H9 (cell line): ENCODE measurements around the gene TNPO1. TPM values are rescaled to one million over a fixed set of nuclear protein-coding genes. Genes with fewer than 3 reads are reported as not detected.
A peak's percentile ranks its signal among the peaks of the same experiment; 100 is the strongest.

Experiments used
- DNase-seq: peaks from one replicate; pipeline ENCODE4 v3.0.0-alpha.2; 2017
- H2AFZ ChIP-seq: one replicate; pipeline ENCODE4 v1.6.1; 2013; ENCODE audit warnings: mild to moderate bottlenecking, low read length, control low read depth, moderate library complexity
- H2AK5ac ChIP-seq: 2 replicates; pipeline ENCODE4 v1.6.1; 2013; ENCODE audit warnings: low read length, control low read depth, mixed read lengths; ENCODE audit not compliant: insufficient read length
- H2BK120ac ChIP-seq: one replicate; pipeline ENCODE4 v1.6.1; 2013; ENCODE audit warnings: low read depth, mild to moderate bottlenecking, low read length, control low read depth, inconsistent platforms; ENCODE audit not compliant: poor library complexity, severe bottlenecking
- H2BK12ac ChIP-seq: 2 replicates; pipeline ENCODE4 v1.6.1; 2013; ENCODE audit warnings: low read length, control low read depth, mixed read lengths, low read depth; ENCODE audit not compliant: insufficient read length
- H2BK15ac ChIP-seq: 2 replicates; pipeline ENCODE4 v1.6.1; 2013; ENCODE audit warnings: low read depth, low read length, control low read depth
- H2BK20ac ChIP-seq: one replicate; pipeline ENCODE4 v1.6.1; 2013; ENCODE audit warnings: low read depth, mild to moderate bottlenecking, low read length, control low read depth, inconsistent platforms; ENCODE audit not compliant: poor library complexity, severe bottlenecking
- H2BK5ac ChIP-seq: 2 replicates; pipeline ENCODE4 v1.6.1; 2013; ENCODE audit warnings: low read length, control low read depth, mixed read lengths; ENCODE audit not compliant: insufficient read length
- H3K14ac ChIP-seq: 2 replicates; pipeline ENCODE4 v1.6.1; 2013; ENCODE audit warnings: low read length, control low read depth; ENCODE audit not compliant: insufficient read depth
- H3K18ac ChIP-seq: 2 replicates; pipeline ENCODE4 v1.6.1; 2013; ENCODE audit warnings: low read depth, mild to moderate bottlenecking, mixed read lengths, low read length, control low read depth; ENCODE audit not compliant: insufficient read length
- H3K23ac ChIP-seq: 2 replicates; pipeline ENCODE4 v1.6.1; 2013; ENCODE audit warnings: low read length, control low read depth, mixed read lengths, low read depth; ENCODE audit not compliant: insufficient read length
- H3K23me2 ChIP-seq: 2 replicates; pipeline ENCODE4 v1.6.1; 2013; ENCODE audit warnings: low read depth, mild to moderate bottlenecking, mixed read lengths, low read length, control low read depth; ENCODE audit not compliant: insufficient read length, poor library complexity, severe bottlenecking
- H3K27ac ChIP-seq: 2 replicates; pipeline ENCODE4 v1.5.1; 2013; ENCODE audit warnings: low read length, control low read depth, mixed read lengths, low read depth; ENCODE audit not compliant: insufficient read length
- H3K27me3 ChIP-seq: 2 replicates; pipeline ENCODE4 v1.6.1; 2013; ENCODE audit warnings: low read length, control low read depth, inconsistent platforms; ENCODE audit not compliant: insufficient read depth
- H3K4ac ChIP-seq: 2 replicates; pipeline ENCODE4 v1.6.1; 2013; ENCODE audit warnings: low read depth, mild to moderate bottlenecking, control low read depth, inconsistent platforms, low read length, moderate library complexity
- H3K4me1 ChIP-seq: 2 replicates; pipeline ENCODE4 v1.6.1; 2013; ENCODE audit warnings: low read length, control low read depth, inconsistent platforms; ENCODE audit not compliant: insufficient read depth
- H3K4me2 ChIP-seq: 2 replicates; pipeline ENCODE4 v1.6.1; 2013; ENCODE audit warnings: low read length, control low read depth, mixed read lengths; ENCODE audit not compliant: insufficient read length, insufficient read depth
- H3K56ac ChIP-seq: 2 replicates; pipeline ENCODE4 v1.6.1; 2013; ENCODE audit warnings: low read depth, mild to moderate bottlenecking, mixed read lengths, low read length, control low read depth; ENCODE audit not compliant: insufficient read length
- H3K79me1 ChIP-seq: 2 replicates; pipeline ENCODE4 v1.6.1; 2013; ENCODE audit warnings: low read depth, mild to moderate bottlenecking, moderate library complexity, low read length, control low read depth, inconsistent platforms; ENCODE audit not compliant: insufficient read depth, poor library complexity, severe bottlenecking
- H3K79me2 ChIP-seq: 2 replicates; pipeline ENCODE4 v1.6.1; 2013; ENCODE audit warnings: low read length, control low read depth, inconsistent platforms; ENCODE audit not compliant: insufficient read depth
- H3K9ac ChIP-seq: 2 replicates; pipeline ENCODE4 v1.6.1; 2013; ENCODE audit warnings: low read length, control low read depth, mixed read lengths; ENCODE audit not compliant: insufficient read length; ENCODE audit errors: extremely low read depth
- H3K9me3 ChIP-seq: one replicate; pipeline ENCODE4 v1.6.1; 2013; ENCODE audit warnings: low read depth, low read length, inconsistent platforms; ENCODE audit not compliant: control insufficient read depth
- H3T11ph ChIP-seq: one replicate; pipeline ENCODE4 v1.6.1; 2013; ENCODE audit warnings: mild to moderate bottlenecking, low read length, control low read depth, inconsistent platforms
- H4K20me1 ChIP-seq: one replicate; pipeline ENCODE4 v1.6.1; 2013; ENCODE audit not compliant: control insufficient read depth, insufficient read length, insufficient read depth
- H4K5ac ChIP-seq: 2 replicates; pipeline ENCODE4 v1.6.1; 2013; ENCODE audit warnings: low read depth, mild to moderate bottlenecking, mixed read lengths, low read length, control low read depth; ENCODE audit not compliant: insufficient read length
- H4K8ac ChIP-seq: replicated peaks from 2 replicates; pipeline ENCODE4 v1.6.1; 2013; ENCODE audit warnings: low read length, control low read depth, mixed read lengths, low read depth; ENCODE audit not compliant: insufficient read length
- H4K91ac ChIP-seq: 2 replicates; pipeline ENCODE4 v1.6.1; 2013; ENCODE audit warnings: low read depth, mild to moderate bottlenecking, moderate library complexity, mixed read lengths, low read length, control low read depth; ENCODE audit not compliant: insufficient read length
- H3K27ac Mint-ChIP-seq, 3 experiments: 2 replicates in 2 of 3; 3 replicates in 1 of 3; pipeline ENCODE4 v1.8.0; 2020 to 2021; ENCODE audit warnings: mixed read lengths in 3 of 3, mild to moderate bottlenecking in 1 of 3, moderate library complexity in 1 of 3
- H3K27me3 Mint-ChIP-seq: 2 replicates; pipeline ENCODE4 v1.8.0; 2021; ENCODE audit warnings: low read depth, mild to moderate bottlenecking, moderate library complexity, mixed read lengths
- H3K36me3 Mint-ChIP-seq, 3 experiments: 2 replicates in 2 of 3; 3 replicates in 1 of 3; pipeline ENCODE4 v1.8.0; 2020 to 2021; ENCODE audit warnings: low read depth in 3 of 3, mixed read lengths in 3 of 3; ENCODE audit not compliant: insufficient read depth in 1 of 3
- H3K4me1 Mint-ChIP-seq, 2 experiments: 2 replicates each; pipeline ENCODE4 v1.8.0; 2020; ENCODE audit warnings: mixed read lengths in 2 of 2
- H3K4me3 Mint-ChIP-seq, 2 experiments: 2 replicates in 1 of 2; 3 replicates in 1 of 2; pipeline ENCODE4 v1.8.0; 2020 to 2021; ENCODE audit warnings: mild to moderate bottlenecking in 2 of 2, mixed read lengths in 2 of 2, moderate library complexity in 1 of 2
- H3K9me3 Mint-ChIP-seq, 2 experiments: 2 replicates in 1 of 2; 3 replicates in 1 of 2; pipeline ENCODE4 v1.8.0; 2020; ENCODE audit warnings: mild to moderate bottlenecking in 2 of 2, mixed read lengths in 2 of 2, moderate library complexity in 1 of 2
- WGBS: extraction: QIAGEN DNeasy Blood & Tissue Kit; methylation state at CpG from one replicate; pipeline ENCODE4 v1.1.7; 2013; ENCODE audit warnings: missing lambda C conversion rate, low lambda C conversion rate, mixed read lengths; ENCODE audit not compliant: insufficient read length; ENCODE audit errors: extremely low coverage; 5-methylcytosine and 5-hydroxymethylcytosine counted together
- total RNA-seq: library from RNA; stranded (reverse); gene quantifications from 2 replicates; pipeline ENCODE4 v1.2.1, GENCODE V29; 2021
- TF ChIP-seq, protein P1 (sequence below): fragments of 200-600 bp; sonication (generic); conservative IDR thresholded peaks from 3 replicates; pipeline ENCODE4 v1.8.0; 2021; ENCODE audit warnings: antibody characterized with exemption, mild to moderate bottlenecking

Gene TNPO1
- total RNA-seq, 1 experiment from 2014 or later, result 164 TPM

DNA sequence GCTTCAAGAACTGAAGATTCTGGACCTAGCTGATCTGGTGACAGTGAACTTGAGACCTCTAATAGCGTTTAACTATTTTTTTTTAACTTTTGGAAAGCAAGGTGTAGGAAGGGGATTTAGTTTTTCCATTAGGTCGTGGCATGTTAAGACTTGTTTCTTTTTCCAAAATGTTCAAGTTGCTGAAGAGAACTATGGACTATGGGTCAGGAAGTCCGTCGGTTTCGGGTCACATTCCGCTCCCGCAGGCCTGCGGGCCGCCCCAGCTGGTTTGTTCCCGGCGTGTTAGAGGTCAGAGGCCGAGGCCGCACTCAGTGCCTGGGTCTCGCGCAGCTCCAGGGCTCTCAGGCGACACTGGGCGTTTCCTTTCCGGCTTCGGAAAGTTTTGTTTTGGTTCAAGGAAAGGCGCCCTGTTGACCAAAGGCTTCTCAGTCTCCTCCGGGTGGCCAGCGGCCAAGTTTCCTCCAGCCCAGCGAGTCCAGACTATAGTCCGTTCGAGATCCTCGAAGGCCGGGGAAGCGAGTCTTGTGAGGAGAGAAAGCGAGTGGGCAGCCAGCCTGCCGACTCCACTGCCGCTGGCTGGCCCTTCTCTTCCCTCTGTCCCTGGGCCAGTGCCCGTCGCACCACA is 138.8 kb downstream of the TNPO1 start:
- H3K4me1 Mint-ChIP-seq, result peaks cover 23 to 25% of the 10 kb centered on the region in 2 experiments
- H2BK5ac ChIP-seq, result no peak overlapping the region
- no peak overlapping the region for H3K56ac ChIP-seq
- H3K18ac ChIP-seq, result peak overlapping the region; percentile 71
- no peak overlapping the region for H3K23ac ChIP-seq
- TF ChIP-seq, protein P1, sequence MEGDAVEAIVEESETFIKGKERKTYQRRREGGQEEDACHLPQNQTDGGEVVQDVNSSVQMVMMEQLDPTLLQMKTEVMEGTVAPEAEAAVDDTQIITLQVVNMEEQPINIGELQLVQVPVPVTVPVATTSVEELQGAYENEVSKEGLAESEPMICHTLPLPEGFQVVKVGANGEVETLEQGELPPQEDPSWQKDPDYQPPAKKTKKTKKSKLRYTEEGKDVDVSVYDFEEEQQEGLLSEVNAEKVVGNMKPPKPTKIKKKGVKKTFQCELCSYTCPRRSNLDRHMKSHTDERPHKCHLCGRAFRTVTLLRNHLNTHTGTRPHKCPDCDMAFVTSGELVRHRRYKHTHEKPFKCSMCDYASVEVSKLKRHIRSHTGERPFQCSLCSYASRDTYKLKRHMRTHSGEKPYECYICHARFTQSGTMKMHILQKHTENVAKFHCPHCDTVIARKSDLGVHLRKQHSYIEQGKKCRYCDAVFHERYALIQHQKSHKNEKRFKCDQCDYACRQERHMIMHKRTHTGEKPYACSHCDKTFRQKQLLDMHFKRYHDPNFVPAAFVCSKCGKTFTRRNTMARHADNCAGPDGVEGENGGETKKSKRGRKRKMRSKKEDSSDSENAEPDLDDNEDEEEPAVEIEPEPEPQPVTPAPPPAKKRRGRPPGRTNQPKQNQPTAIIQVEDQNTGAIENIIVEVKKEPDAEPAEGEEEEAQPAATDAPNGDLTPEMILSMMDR, result no peak
- H4K5ac ChIP-seq, result peak overlapping the region; percentile 35
- H3K36me3 Mint-ChIP-seq, result no peaks in the 10 kb centered on the region
- H2BK120ac ChIP-seq, result peak overlapping the region; percentile 39
- H3K27me3 ChIP-seq, result no peaks in the 10 kb centered on the region
- peak overlapping the region; percentile 35 for H3K27ac ChIP-seq
- H3K9me3 Mint-ChIP-seq, result no peaks in the 10 kb centered on the region
- peak overlapping the region; percentile 86 to 89 for H3K4me3 Mint-ChIP-seq
- no CpG with 5 or more reads among the region's 33 CpGs for WGBS
- no peak overlapping the region for H3T11ph ChIP-seq
- no peaks in the 10 kb centered on the region; the same call in 1 of the 2 replicates for H3K79me2 ChIP-seq
- peak overlapping the region; percentile 45 to 96 (median 92); a peak in 5 of 7 replicates for H3K27ac Mint-ChIP-seq
- peaks cover 12% of the 10 kb centered on the region for H3K23me2 ChIP-seq
- no peak overlapping the region for H2BK15ac ChIP-seq
- H2AFZ ChIP-seq, result peak overlapping the region; percentile 49
- no peak overlapping the region for H4K8ac ChIP-seq
- peak overlapping the region; percentile 59 for H3K9ac ChIP-seq
- peak; percentile 74 for DNase-seq
- H3K4ac ChIP-seq, result no peak overlapping the region
- H3K27me3 Mint-ChIP-seq, result no peaks in the 10 kb centered on the region; the same call in 1 of the 2 replicates
- no peak overlapping the region for H2BK12ac ChIP-seq
- no peaks in the 10 kb centered on the region for H4K20me1 ChIP-seq
- H3K4me2 ChIP-seq, result peak overlapping the region; percentile 76
- no peak overlapping the region for H4K91ac ChIP-seq
- no peaks in the 10 kb centered on the region for H3K79me1 ChIP-seq
- H3K4me1 ChIP-seq, result peaks cover 5% of the 10 kb centered on the region
- peak overlapping the region; percentile 81 for H3K14ac ChIP-seq
- H2BK20ac ChIP-seq, result no peak overlapping the region
- no peak overlapping the region for H2AK5ac ChIP-seq
- H3K9me3 ChIP-seq, result no peaks in the 10 kb centered on the region
